Activated CD8-positive, alpha-beta memory T cell treated with anti-CD3 and anti-CD28 coated beads for 36 hours (primary cell): ENCODE measurements around the gene NSUN3. TPM values are rescaled to one million over a fixed set of nuclear protein-coding genes. Genes with fewer than 3 reads are reported as not detected.
"Not testable (repeated sequence)": the region's sequence is repeated elsewhere in the genome, so short reads cannot be mapped to it uniquely, and the experiment has no call there.

Source experiments
- CTCF ChIA-PET: fragments of 350-600 bp; sonication (Branson Sonifier 250); formaldehyde crosslinking; loops from one replicate; lab custom pipeline; 2021; ENCODE audit warnings: antibody characterized with exemption; lab: Charles Lee
- POLR2A ChIA-PET: fragments of 350-600 bp; sonication (Branson Sonifier 250); formaldehyde crosslinking; loops from one replicate; lab custom pipeline; 2021; ENCODE audit warnings: antibody characterized with exemption; lab: Charles Lee
- total RNA-seq, 2 experiments: library from RNA; stranded (reverse); gene quantifications; one replicate each; pipeline ENCODE4 v1.2.3, GENCODE V29; 2021

The NSUN3 gene
- total RNA-seq, 2 experiments from 2014 or later: 13.2 to 14.0 TPM

- ChIA-PET CTCF (interaction anchor here (1.0 kb wide), 1 partner anchor 87 kb away, joined by 5 read pairs; no protein-coding TSS in a partner anchor), POLR2A (no interaction called here)
Observed at GRCh38 chr3:94065819-94066480, 3.1 kb downstream of the NSUN3 start.

GRCh38 chr3:94066506-94067500, 3.9 kb downstream of the NSUN3 start:
- ChIA-PET CTCF (interaction anchor here (1.0 to 1.1 kb wide), 2 partner anchors 62 to 88 kb away, joined by 3 to 5 read pairs; no protein-coding TSS in a partner anchor), POLR2A (no interaction called here)

- POLR2A ChIA-PET: interaction anchor here (0.6 kb wide), 1 partner anchor 65 kb away, joined by 3 read pairs; no protein-coding TSS in a partner anchor
- CTCF ChIA-PET: interaction anchor here (0.9 to 1.3 kb wide), 5 partner anchors 9 to 68 kb away, joined by 3 to 4 read pairs (median 4); no protein-coding TSS in a partner anchor
Observed at GRCh38 chr3:94069194-94069813, 6.4 kb downstream of the NSUN3 start.

GRCh38 chr3:94070341-94070911, 7.6 kb downstream of the NSUN3 start:
- POLR2A ChIA-PET: no interaction called here
- CTCF ChIA-PET: interaction anchor here (1.1 to 1.3 kb wide), 3 partner anchors 10 to 65 kb away, joined by 3 to 4 read pairs (median 4); no protein-coding TSS in a partner anchor

GRCh38 chr3:94071713-94072284, 8.9 kb downstream of the NSUN3 start:
- ChIA-PET POLR2A (no interaction called here), CTCF (interaction anchor here (0.9 kb wide), 1 partner anchor 18 kb away, joined by 4 read pairs; no protein-coding TSS in a partner anchor)

- POLR2A ChIA-PET: no interaction called here
- CTCF ChIA-PET: no interaction called here
Observed at GRCh38 chr3:94076055-94076454, 13.2 kb downstream of the NSUN3 start.

- POLR2A ChIA-PET, CTCF ChIA-PET: not testable (repeated sequence)
Observed at GRCh38 chr3:94080552-94080951, 17.7 kb downstream of the NSUN3 start.

- ChIA-PET CTCF (no interaction called here), POLR2A (no interaction called here)
Observed at GRCh38 chr3:94081884-94082283, 19.0 kb downstream of the NSUN3 start.

GRCh38 chr3:94082391-94082937, 19.6 kb downstream of the NSUN3 start:
- POLR2A ChIA-PET: no interaction called here
- CTCF ChIA-PET: no interaction called here

GRCh38 chr3:94083261-94083660, 20.4 kb downstream of the NSUN3 start:
- CTCF ChIA-PET: no interaction called here
- POLR2A ChIA-PET: no interaction called here

GRCh38 chr3:94089126-94089525, 26.3 kb downstream of the NSUN3 start:
- POLR2A ChIA-PET: no interaction called here
- CTCF ChIA-PET: interaction anchor here (1.2 kb wide), 1 partner anchor 18 kb away, joined by 4 read pairs; no protein-coding TSS in a partner anchor

GRCh38 chr3:94092086-94092485, 29.2 kb downstream of the NSUN3 start:
- CTCF ChIA-PET: interaction anchor here (0.6 kb wide), 1 partner anchor 46 kb away, joined by 5 read pairs; no protein-coding TSS in a partner anchor

GRCh38 chr3:94093151-94093550, 30.3 kb downstream of the NSUN3 start:
- ChIA-PET CTCF (no interaction called here), POLR2A (no interaction called here)

More at GRCh38 chr3:94092086-94092485, 29.2 kb downstream of the NSUN3 start:
- POLR2A ChIA-PET: no interaction called here

- ChIA-PET POLR2A (no interaction called here), CTCF (interaction anchor here (0.6 to 0.7 kb wide), 2 partner anchors 45 to 129 kb away, joined by 4 to 5 read pairs; no protein-coding TSS in a partner anchor)
Observed at GRCh38 chr3:94095111-94095510, 32.2 kb downstream of the NSUN3 start.

GRCh38 chr3:94098452-94098851, 35.6 kb downstream of the NSUN3 start:
- ChIA-PET CTCF (no interaction called here), POLR2A (no interaction called here)

- CTCF ChIA-PET: no interaction called here
Observed at GRCh38 chr3:94099311-94099710, 36.5 kb downstream of the NSUN3 start.

GRCh38 chr3:94101860-94102259, 39.0 kb downstream of the NSUN3 start:
- POLR2A ChIA-PET: no interaction called here
- CTCF ChIA-PET: interaction anchor here (0.7 kb wide), 1 partner anchor 124 kb away, joined by 4 read pairs; no protein-coding TSS in a partner anchor

More at GRCh38 chr3:94099311-94099710, 36.5 kb downstream of the NSUN3 start:
- POLR2A ChIA-PET: no interaction called here

GRCh38 chr3:94106268-94106667, 43.4 kb downstream of the NSUN3 start:
- POLR2A ChIA-PET: no interaction called here
- CTCF ChIA-PET: no interaction called here
